Common myeloid progenitor, CD34-positive (primary cell): ENCODE results near the gene GLOD4.
A peak's percentile ranks its signal among the peaks of the same experiment; 100 is the strongest.

Experiments
- CTCF ChIA-PET: fragments of 350-600 bp; sonication (Branson Sonifier 250); formaldehyde crosslinking; loops from one replicate; lab custom pipeline; 2021; ENCODE audit warnings: antibody characterized with exemption; lab: Charles Lee
- POLR2A ChIA-PET: fragments of 350-600 bp; sonication (Branson Sonifier 250); formaldehyde crosslinking; loops from one replicate; lab custom pipeline; 2021; ENCODE audit warnings: antibody characterized with exemption; lab: Charles Lee
- DNase-seq, 3 donors: peaks; one replicate each; pipeline versions ENCODE4 v3.0.0 to v3.0.0-alpha.2; 2013
- H3K27ac ChIP-seq, 2 experiments: 1 replicate in 1 of 2; 2 replicates in 1 of 2; pipeline ENCODE4 v1.7.0; 2013; ENCODE audit warnings: inconsistent platforms in 2 of 2, low read length in 2 of 2, mild to moderate bottlenecking in 2 of 2, low read depth in 1 of 2, moderate library complexity in 1 of 2; ENCODE audit not compliant: severe bottlenecking in 2 of 2, insufficient read depth in 1 of 2, poor library complexity in 1 of 2
- H3K27me3 ChIP-seq, 5 experiments: replicated peaks in 2 of 5; 1 replicate in 3 of 5; 2 replicates in 2 of 5; pipeline versions ENCODE4 v1.6.1 to v1.7.0; 2013; ENCODE audit warnings: low read length in 4 of 5, mild to moderate bottlenecking in 2 of 5, moderate library complexity in 2 of 5, inconsistent platforms in 1 of 5; ENCODE audit not compliant: insufficient read depth in 5 of 5, control insufficient read depth in 4 of 5
- H3K36me3 ChIP-seq, 4 experiments: 1 replicate in 2 of 4; 2 replicates in 2 of 4; pipeline versions ENCODE4 v1.6.1 to v1.7.0; 2013; ENCODE audit warnings: low read length in 3 of 4, control low read depth in 1 of 4, mild to moderate bottlenecking in 1 of 4; ENCODE audit not compliant: control insufficient read depth in 4 of 4, insufficient read depth in 4 of 4
- H3K4me1 ChIP-seq, 4 experiments: 1 replicate in 3 of 4; 2 replicates in 1 of 4; pipeline versions ENCODE4 v1.6.1 to v1.7.1; 2013; ENCODE audit warnings: low read length in 3 of 4, mild to moderate bottlenecking in 3 of 4, control low read depth in 1 of 4, inconsistent platforms in 1 of 4, moderate library complexity in 1 of 4; ENCODE audit not compliant: control insufficient read depth in 4 of 4, insufficient read depth in 4 of 4; ENCODE audit errors: control extremely low read depth in 1 of 4
- H3K4me3 ChIP-seq, 7 experiments: 1 replicate in 4 of 7; 2 replicates in 3 of 7; pipeline versions ENCODE4 v1.5.1 to v1.7.0; 2013; ENCODE audit warnings: mild to moderate bottlenecking in 7 of 7, low read length in 6 of 7, moderate library complexity in 6 of 7, inconsistent platforms in 2 of 7, low read depth in 2 of 7, control low read depth in 1 of 7; ENCODE audit not compliant: insufficient read depth in 4 of 7, control insufficient read depth in 1 of 7; ENCODE audit errors: extremely low read depth in 1 of 7
- H3K9me3 ChIP-seq, 5 experiments: 1 replicate in 4 of 5; 2 replicates in 1 of 5; pipeline versions ENCODE4 v1.6.1 to v1.7.1; 2013; ENCODE audit warnings: low read length in 4 of 5, mild to moderate bottlenecking in 2 of 5, inconsistent platforms in 1 of 5, low read depth in 1 of 5, moderate library complexity in 1 of 5; ENCODE audit not compliant: control insufficient read depth in 4 of 5, insufficient read depth in 2 of 5; ENCODE audit errors: control extremely low read depth in 1 of 5
- WGBS: methylation state at CpG from one replicate; pipeline ENCODE4 v1.1.5; 2013; ENCODE audit not compliant: insufficient coverage; 5-methylcytosine and 5-hydroxymethylcytosine counted together

GLOD4 gene

GRCh38 chr17:796609-797008 lies 14.5 kb upstream of the GLOD4 start:
- Histone ChIP-seq H3K4me3 (no peak overlapping the region), H3K27ac (no peak overlapping the region), H3K27me3 (peaks cover 0 to 3% (median 0%) of the 10 kb centered on the region in 5 experiments), H3K4me1 (peaks cover 0 to 7% (median 0%) of the 10 kb centered on the region in 4 experiments), H3K9me3 (no peaks in the 10 kb centered on the region), H3K36me3 (peaks cover 5 to 18% (median 12%) of the 10 kb centered on the region in 4 experiments)
- no peak for DNase-seq
- ChIA-PET POLR2A (interaction anchor here (1.1 kb wide), 1 partner anchor 184 kb away, joined by 4 read pairs; no protein-coding TSS in a partner anchor), CTCF (interaction anchor here (0.9 to 4.1 kb wide), 10 partner anchors 15 to 262 kb away, joined by 3 to 38 read pairs (median 10); partner anchors contain the start of genes GLOD4, MRM3, NXN and TIMM22)
- WGBS: 95% methylated on average over 13 of the region's 15 CpGs

- no peak for DNase-seq
- ChIA-PET CTCF (interaction anchor here (0.8 to 4.1 kb wide), 17 partner anchors 9 to 263 kb away, joined by 3 to 27 read pairs (median 5); partner anchors contain the start of genes GLOD4, MRM3, NXN and TIMM22), POLR2A (interaction anchor here (1.1 kb wide), 1 partner anchor 185 kb away, joined by 4 read pairs; no protein-coding TSS in a partner anchor)
- Histone ChIP-seq H3K9me3 (no peaks in the 10 kb centered on the region), H3K27me3 (peaks cover 0 to 3% (median 0%) of the 10 kb centered on the region in 5 experiments), H3K4me3 (no peak overlapping the region), H3K36me3 (peaks cover 5 to 26% (median 16%) of the 10 kb centered on the region in 4 experiments), H3K4me1 (peaks cover 0 to 7% (median 0%) of the 10 kb centered on the region in 4 experiments), H3K27ac (no peak overlapping the region)
- WGBS: 93% methylated on average over 9 of the region's 9 CpGs
These were observed 13.6 kb upstream of the GLOD4 start for GRCh38 chr17:795721-796120.

GRCh38 chr17:795276-795675 lies 13.2 kb upstream of the GLOD4 start:
- Histone ChIP-seq H3K27ac (no peak overlapping the region), H3K27me3 (peaks cover 0 to 2% (median 0%) of the 10 kb centered on the region in 5 experiments), H3K4me3 (peak overlapping the region in 1 of 7 experiments; percentile 31), H3K36me3 (peaks cover 5 to 27% (median 16%) of the 10 kb centered on the region in 4 experiments), H3K4me1 (peaks cover 0 to 7% (median 0%) of the 10 kb centered on the region in 4 experiments), H3K9me3 (peaks cover 0 to under 1% (median 0%) of the 10 kb centered on the region in 5 experiments)
- ChIA-PET CTCF (interaction anchor here (0.8 to 4.1 kb wide), 17 partner anchors 9 to 263 kb away, joined by 3 to 27 read pairs (median 5); partner anchors contain the start of genes GLOD4, MRM3, NXN and TIMM22), POLR2A (interaction anchor here (1.1 to 1.6 kb wide), 2 partner anchors 185 to 186 kb away, joined by 4 to 5 read pairs; no protein-coding TSS in a partner anchor)
- no peak for DNase-seq
- WGBS: 77% methylated on average over 10 of the region's 14 CpGs

GRCh38 chr17:794876-795275 lies 12.8 kb upstream of the GLOD4 start:
- H3K27ac ChIP-seq: no peak overlapping the region
- ChIA-PET POLR2A (interaction anchor here (1.6 kb wide), 1 partner anchor 186 kb away, joined by 5 read pairs; no protein-coding TSS in a partner anchor), CTCF (interaction anchor here (0.8 to 4.1 kb wide), 17 partner anchors 9 to 263 kb away, joined by 3 to 27 read pairs (median 5); partner anchors contain the start of genes GLOD4, MRM3, NXN and TIMM22)
- DNase-seq: peak; percentile 54 to 65 (median 60)
- peaks cover 0 to 1% (median 0%) of the 10 kb centered on the region in 5 experiments for H3K9me3 ChIP-seq
- WGBS: 23% methylated on average over 12 of the region's 18 CpGs
- peaks cover 5 to 31% (median 19%) of the 10 kb centered on the region in 4 experiments for H3K36me3 ChIP-seq
- H3K4me3 ChIP-seq: peak overlapping the region in 1 of 7 experiments; percentile 31
- H3K27me3 ChIP-seq: peaks cover 0 to 2% (median 0%) of the 10 kb centered on the region in 5 experiments
- peaks cover 0 to 7% (median 0%) of the 10 kb centered on the region in 4 experiments for H3K4me1 ChIP-seq

GRCh38 chr17:792277-792676 lies 10.2 kb upstream of the GLOD4 start:
- POLR2A ChIA-PET: no interaction called here
- DNase-seq: peak in 1 of 3 donors; percentile 9
- Histone ChIP-seq H3K27ac (no peak overlapping the region), H3K9me3 (peaks cover 0 to 1% (median 0%) of the 10 kb centered on the region in 5 experiments), H3K4me1 (peaks cover 0 to 7% (median 0%) of the 10 kb centered on the region in 4 experiments), H3K36me3 (peaks cover 16 to 56% (median 40%) of the 10 kb centered on the region in 4 experiments), H3K4me3 (no peak overlapping the region), H3K27me3 (peaks cover 0 to 2% (median 0%) of the 10 kb centered on the region in 5 experiments)
- WGBS: 97% methylated on average over 8 of the region's 9 CpGs
- CTCF ChIA-PET: interaction anchor here (0.7 to 2.9 kb wide), 4 partner anchors 10 to 264 kb away, joined by 3 to 15 read pairs (median 6); partner anchors contain the start of genes GLOD4, MRM3 and TIMM22

GRCh38 chr17:791829-792228 lies 9.7 kb upstream of the GLOD4 start:
- Histone ChIP-seq H3K27me3 (peaks cover 0 to 1% (median 0%) of the 10 kb centered on the region in 5 experiments), H3K4me3 (no peak overlapping the region), H3K36me3 (peaks cover 16 to 59% (median 40%) of the 10 kb centered on the region in 4 experiments), H3K4me1 (peaks cover 0 to 7% (median 0%) of the 10 kb centered on the region in 4 experiments), H3K9me3 (peaks cover 0 to 1% (median 0%) of the 10 kb centered on the region in 5 experiments), H3K27ac (no peak overlapping the region)
- CTCF ChIA-PET: interaction anchor here (0.7 to 2.9 kb wide), 4 partner anchors 9 to 265 kb away, joined by 3 to 15 read pairs (median 6); partner anchors contain the start of genes GLOD4, MRM3 and TIMM22
- WGBS: 95% methylated on average over 19 of the region's 19 CpGs
- no peak for DNase-seq
- POLR2A ChIA-PET: interaction anchor here (0.8 kb wide), 1 partner anchor 10 kb away, joined by 3 read pairs; the partner anchor contains the start of genes GLOD4 and MRM3
